K562 (cell line): Measurements from ENCODE around the gene MTF1. TPM values are rescaled to one million over a fixed set of nuclear protein-coding genes. Genes with fewer than 3 reads are reported as not detected.

ENCODE experiments used
- NR2F6 ChIP-seq: fragments of 450-650 bp; formaldehyde crosslinking; IDR thresholded peaks from 2 replicates; pipeline ENCODE4 v1.4.0; 2020; ENCODE audit warnings: mild to moderate bottlenecking
- ZBTB34 ChIP-seq: fragments of 250-450 bp; sonication (Bioruptor Pico); IDR thresholded peaks from 2 replicates; pipeline ENCODE4 v1.8.0; 2021; ENCODE audit warnings: mild to moderate bottlenecking, moderate library complexity
- ZBTB43 ChIP-seq: sonication (generic); formaldehyde crosslinking; IDR thresholded peaks from 2 replicates; pipeline ENCODE4 v1.8.0; 2023; ENCODE audit warnings: mild to moderate bottlenecking, missing genetic modification reagents
- polyA plus RNA-seq, 8 experiments: library from polyadenylated mRNA; depleted of rRNA in 4 of 8; stranded (reverse) in 5 of 8; unstranded in 3 of 8; fragments of >200 nt; fragmentation: Nextera tagmentation in 2 of 8; fragmentation: Illumina TruSeq in 1 of 8; extraction: Ambion mirVana in 2 of 8; extraction: Trizol in 1 of 8; gene quantifications; 2 replicates each; pipeline versions ENCODE4 v1.2.1 to v1.2.3, GENCODE V29; 2011 to 2014; ENCODE audit warnings: inconsistent platforms in 1 of 8, missing spikeins in 1 of 8
- total RNA-seq, 7 experiments: library from RNA; depleted of rRNA in 6 of 7; stranded (reverse); fragments of >200 nt in 6 of 7; fragmentation: Illumina TruSeq in 2 of 7; extraction: Trizol in 2 of 7; gene quantifications; 2 replicates each; pipeline versions ENCODE4 v1.2.1 to v1.2.3, GENCODE V29; 2011 to 2021; ENCODE audit warnings: low replicate concordance in 1 of 7

The MTF1 gene
- total and polyA plus RNA-seq, 9 of the 15 experiments (the other 6 are each of a cell fraction or from before 2014, with no cell fraction given): 1.1 to 12.2 (median 4.3) TPM

- TF ChIP-seq ZBTB34 (CRISPR knock-in tag): no peak
- TF ChIP-seq ZBTB43 (CRISPR knock-in tag): peak; percentile 63; the same call in 1 of the 2 replicates
- TF ChIP-seq NR2F6 (CRISPR knock-in tag): no peak
- TF ChIP-seq, all 486 proteins: peak for 95
Measured at GRCh38 chr1:37795340-37796125, 63.9 kb downstream of the MTF1 start (continued).
